ENCODE measurements around the gene CHRNA5. TPM values are rescaled to one million over a fixed set of nuclear protein-coding genes. Genes with fewer than 3 reads are reported as not detected.

The CHRNA5 gene
- total RNA-seq, 1 experiment from 2014 or later: 9.2 TPM

GRCh38 chr15:78638658-78639314 lies 73.5 kb downstream of the CHRNA5 start:
- DNase-seq (ENCODE audit: low read depth): peak; percentile 45

GRCh38 chr15:78640527-78641101 lies 75.3 kb downstream of the CHRNA5 start:
- no peak for DNase-seq (ENCODE audit: low read depth)

GRCh38 chr15:78641102-78641748 lies 75.9 kb downstream of the CHRNA5 start, which contains the start of gene CHRNB4:
CHRNB4 (minus strand) TSS chr15:78641210; CDS start chr15:78641133, 77 bp downstream.
- DNase-seq (ENCODE audit: low read depth): no peak

GRCh38 chr15:78641749-78642275 lies 76.5 kb downstream of the CHRNA5 start:
- no peak for DNase-seq (ENCODE audit: low read depth)

- DNase-seq (ENCODE audit: low read depth): no peak
These were observed 77.0 kb downstream of the CHRNA5 start for GRCh38 chr15:78642331-78642730.

Small RNA genes within 50 kb of the gene (small RNA-seq; reads per million reads assigned to genes)
- gene AC067863.2: not detected

Other genes with a start within 250 kb of the CHRNA5 start
- not detected in 2 replicates for gene CRABP1, start 225.2 kb upstream of the CHRNA5 start, total RNA-seq (2014; rRNA removed; shearing (Covaris generic))
- gene IREB2, start 127.3 kb upstream of the CHRNA5 start, total RNA-seq (2014; rRNA removed; shearing (Covaris generic)): 9.3 and 14.5 TPM in 2 replicates
- gene HYKK, start 57.9 kb upstream of the CHRNA5 start, total RNA-seq (2014; rRNA removed; shearing (Covaris generic)): 0.57 and 1.6 TPM in 2 replicates
- gene PSMA4, start 25.1 kb upstream of the CHRNA5 start, total RNA-seq (2014; rRNA removed; shearing (Covaris generic)): 255 and 276 TPM in 2 replicates
- gene CHRNA3, start 55.5 kb downstream of the CHRNA5 start, total RNA-seq (2014; rRNA removed; shearing (Covaris generic)): not detected in 2 replicates
- not detected in 2 replicates for gene CHRNB4, start 75.7 kb downstream of the CHRNA5 start, total RNA-seq (2014; rRNA removed; shearing (Covaris generic))
- gene ADAMTS7, start 245.9 kb downstream of the CHRNA5 start, total RNA-seq (2014; rRNA removed; shearing (Covaris generic)): 0.23 and 0.96 TPM in 2 replicates

Data from HT1080 (cell line).